Measurements from ENCODE around the gene TBKBP1.

- peak; percentile 42 for TF ChIP-seq CTCF (IDR thresholded peaks at IDR 0.05; ENCODE audit: low read depth, low read length)
- no peak for TF ChIP-seq POLR2A (IDR thresholded peaks at IDR 0.05; ENCODE audit: extremely low read depth, insufficient read length)
- TF ChIP-seq MYC (IDR thresholded peaks at IDR 0.05; ENCODE audit: low read depth, low read length), result no peak
Observed at GRCh38 chr17:47717261-47717697, 23.3 kb downstream of the TBKBP1 start.

Data from NB4 (cell line).